ENCODE measurements around the gene PROCR.

The PROCR gene

DNA sequence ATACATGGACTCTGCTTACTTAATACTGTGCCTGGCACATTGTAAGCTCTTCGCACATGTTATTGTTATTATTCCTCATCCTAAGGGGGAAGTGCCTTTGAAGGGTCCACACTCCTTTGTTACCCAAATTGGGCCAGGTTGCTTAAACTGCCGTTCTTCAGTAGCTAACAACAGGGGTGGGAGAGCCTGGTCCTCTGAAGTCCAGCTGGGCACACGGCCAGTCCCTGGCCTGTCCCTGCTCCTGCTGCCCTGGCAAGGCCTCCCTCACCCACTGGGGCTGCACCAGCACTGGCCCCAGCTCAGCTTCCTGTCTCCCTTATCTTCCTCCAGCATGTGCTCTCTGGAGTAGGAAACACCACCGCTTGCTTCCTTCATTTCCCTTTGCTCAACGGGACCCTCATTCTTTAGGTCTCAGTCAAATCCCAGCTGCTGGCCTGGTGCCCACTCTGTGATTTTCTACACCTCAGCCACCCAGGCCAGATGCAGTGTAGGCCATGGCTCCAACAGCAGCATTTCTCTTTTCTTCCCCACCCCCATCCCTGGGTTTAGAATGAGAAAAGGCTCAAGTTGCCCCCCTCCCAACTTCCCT lies 5.5 kb upstream of the PROCR start:
- TF ChIP-seq RAD21 (IDR thresholded peaks at IDR 0.05; ENCODE audit: low read depth) (no peak), TAF1 (IDR thresholded peaks at IDR 0.05; ENCODE audit: low read depth) (no peak)

DNA sequence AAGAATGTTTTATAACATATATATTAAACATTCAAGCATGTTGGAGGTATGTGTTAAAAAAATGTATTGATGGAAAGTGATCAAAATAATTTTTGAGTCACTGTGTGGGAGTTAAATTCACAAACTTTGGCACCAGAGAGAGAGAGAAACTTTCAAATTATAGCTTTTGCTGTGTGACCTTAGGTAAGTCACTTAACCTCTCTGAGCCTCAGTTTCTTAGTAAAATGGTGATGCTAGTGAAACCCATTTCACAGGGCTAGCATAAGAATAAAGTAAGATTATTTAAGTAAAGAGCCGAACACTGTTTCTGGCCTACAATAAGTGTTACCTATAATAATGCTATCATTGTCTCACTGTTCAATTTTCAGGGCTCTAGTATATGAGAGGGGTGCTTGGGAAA lies 4.1 kb upstream of the PROCR start:
- TF ChIP-seq NFIC (IDR thresholded peaks at IDR 0.05) (no peak), TCF12 (IDR thresholded peaks at IDR 0.05; ENCODE audit: low read depth) (no peak), YY1 (IDR thresholded peaks at IDR 0.05; ENCODE audit: low read depth) (no peak), EP300 (IDR thresholded peaks at IDR 0.05; ENCODE audit: borderline replicate concordance) (no peak), EGR1 (IDR thresholded peaks at IDR 0.05) (no peak)
- TF ChIP-seq, protein P1, sequence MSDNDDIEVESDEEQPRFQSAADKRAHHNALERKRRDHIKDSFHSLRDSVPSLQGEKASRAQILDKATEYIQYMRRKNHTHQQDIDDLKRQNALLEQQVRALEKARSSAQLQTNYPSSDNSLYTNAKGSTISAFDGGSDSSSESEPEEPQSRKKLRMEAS (IDR thresholded peaks at IDR 0.05): no peak
- TF ChIP-seq, protein P2, sequence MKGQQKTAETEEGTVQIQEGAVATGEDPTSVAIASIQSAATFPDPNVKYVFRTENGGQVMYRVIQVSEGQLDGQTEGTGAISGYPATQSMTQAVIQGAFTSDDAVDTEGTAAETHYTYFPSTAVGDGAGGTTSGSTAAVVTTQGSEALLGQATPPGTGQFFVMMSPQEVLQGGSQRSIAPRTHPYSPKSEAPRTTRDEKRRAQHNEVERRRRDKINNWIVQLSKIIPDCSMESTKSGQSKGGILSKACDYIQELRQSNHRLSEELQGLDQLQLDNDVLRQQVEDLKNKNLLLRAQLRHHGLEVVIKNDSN (IDR thresholded peaks at IDR 0.05): no peak
- TF ChIP-seq, protein P3, sequence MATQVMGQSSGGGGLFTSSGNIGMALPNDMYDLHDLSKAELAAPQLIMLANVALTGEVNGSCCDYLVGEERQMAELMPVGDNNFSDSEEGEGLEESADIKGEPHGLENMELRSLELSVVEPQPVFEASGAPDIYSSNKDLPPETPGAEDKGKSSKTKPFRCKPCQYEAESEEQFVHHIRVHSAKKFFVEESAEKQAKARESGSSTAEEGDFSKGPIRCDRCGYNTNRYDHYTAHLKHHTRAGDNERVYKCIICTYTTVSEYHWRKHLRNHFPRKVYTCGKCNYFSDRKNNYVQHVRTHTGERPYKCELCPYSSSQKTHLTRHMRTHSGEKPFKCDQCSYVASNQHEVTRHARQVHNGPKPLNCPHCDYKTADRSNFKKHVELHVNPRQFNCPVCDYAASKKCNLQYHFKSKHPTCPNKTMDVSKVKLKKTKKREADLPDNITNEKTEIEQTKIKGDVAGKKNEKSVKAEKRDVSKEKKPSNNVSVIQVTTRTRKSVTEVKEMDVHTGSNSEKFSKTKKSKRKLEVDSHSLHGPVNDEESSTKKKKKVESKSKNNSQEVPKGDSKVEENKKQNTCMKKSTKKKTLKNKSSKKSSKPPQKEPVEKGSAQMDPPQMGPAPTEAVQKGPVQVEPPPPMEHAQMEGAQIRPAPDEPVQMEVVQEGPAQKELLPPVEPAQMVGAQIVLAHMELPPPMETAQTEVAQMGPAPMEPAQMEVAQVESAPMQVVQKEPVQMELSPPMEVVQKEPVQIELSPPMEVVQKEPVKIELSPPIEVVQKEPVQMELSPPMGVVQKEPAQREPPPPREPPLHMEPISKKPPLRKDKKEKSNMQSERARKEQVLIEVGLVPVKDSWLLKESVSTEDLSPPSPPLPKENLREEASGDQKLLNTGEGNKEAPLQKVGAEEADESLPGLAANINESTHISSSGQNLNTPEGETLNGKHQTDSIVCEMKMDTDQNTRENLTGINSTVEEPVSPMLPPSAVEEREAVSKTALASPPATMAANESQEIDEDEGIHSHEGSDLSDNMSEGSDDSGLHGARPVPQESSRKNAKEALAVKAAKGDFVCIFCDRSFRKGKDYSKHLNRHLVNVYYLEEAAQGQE (IDR thresholded peaks at IDR 0.05; ENCODE audit: low read depth): no peak

DNA sequence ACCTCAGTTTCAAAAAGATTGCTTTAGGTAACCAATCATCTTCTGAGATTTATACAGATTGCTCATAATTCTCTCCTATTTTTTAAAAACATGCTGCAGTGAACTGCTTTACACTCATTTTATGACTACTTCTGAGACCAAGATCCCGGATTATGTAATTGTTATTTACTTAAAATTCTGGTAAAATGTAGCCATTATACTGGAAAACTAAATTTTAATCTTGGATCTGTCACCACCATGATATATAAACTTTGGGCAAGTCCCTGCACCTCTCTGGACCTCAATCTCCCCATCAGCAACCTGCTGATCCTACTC lies 477 bp upstream of the PROCR start:
- no peak for TF ChIP-seq YY1 (IDR thresholded peaks at IDR 0.05; ENCODE audit: low read depth)
- TF ChIP-seq NFIC (IDR thresholded peaks at IDR 0.05): no peak
- TF ChIP-seq TAF1 (IDR thresholded peaks at IDR 0.05; ENCODE audit: low read depth): no peak
- TF ChIP-seq CREB1 (IDR thresholded peaks at IDR 0.05; ENCODE audit: low read depth): no peak
- TF ChIP-seq, protein P3 (IDR thresholded peaks at IDR 0.05; ENCODE audit: low read depth): no peak
- no peak for TF ChIP-seq RAD21 (IDR thresholded peaks at IDR 0.05; ENCODE audit: low read depth)
- no peak for TF ChIP-seq EP300 (IDR thresholded peaks at IDR 0.05; ENCODE audit: borderline replicate concordance)
- TF ChIP-seq ZBTB7A (IDR thresholded peaks at IDR 0.05; ENCODE audit: low read depth): no peak
- no peak for TF ChIP-seq TCF12 (IDR thresholded peaks at IDR 0.05; ENCODE audit: low read depth)
- no peak for TF ChIP-seq TEAD4 (IDR thresholded peaks at IDR 0.05)
- TF ChIP-seq, protein P2 (IDR thresholded peaks at IDR 0.05): no peak
- TF ChIP-seq CEBPB (IDR thresholded peaks at IDR 0.05): no peak
- TF ChIP-seq, protein P1 (IDR thresholded peaks at IDR 0.05): no peak
- no peak for TF ChIP-seq FOXM1 (IDR thresholded peaks at IDR 0.05; ENCODE audit: borderline replicate concordance, low read depth)
- TF ChIP-seq EGR1 (IDR thresholded peaks at IDR 0.05): no peak

DNA sequence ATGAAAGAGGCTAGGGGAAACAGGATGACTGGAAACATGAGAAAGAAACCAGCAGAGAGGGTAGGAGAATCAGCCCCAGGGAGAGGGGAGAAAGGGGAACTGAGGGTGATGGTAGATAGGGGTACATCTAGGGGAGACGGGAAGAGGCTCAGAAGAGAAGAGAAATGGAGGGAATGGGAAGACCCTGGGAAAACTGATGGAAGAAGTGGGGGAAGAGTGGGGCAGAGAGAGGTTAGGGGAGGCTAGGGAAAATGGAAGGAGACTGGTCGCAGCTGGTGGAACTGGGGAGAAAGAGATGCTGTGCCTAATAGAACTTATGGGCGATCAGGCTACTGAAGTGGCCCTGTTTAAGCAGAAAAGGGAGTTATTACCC lies 548 bp downstream of the PROCR start:
- TF ChIP-seq CREB1 (IDR thresholded peaks at IDR 0.05; ENCODE audit: low read depth) (no peak), ZBTB7A (IDR thresholded peaks at IDR 0.05; ENCODE audit: low read depth) (no peak), EP300 (IDR thresholded peaks at IDR 0.05; ENCODE audit: borderline replicate concordance) (no peak), YY1 (IDR thresholded peaks at IDR 0.05; ENCODE audit: low read depth) (no peak), TAF1 (IDR thresholded peaks at IDR 0.05; ENCODE audit: low read depth) (no peak), TEAD4 (IDR thresholded peaks at IDR 0.05) (no peak), EGR1 (IDR thresholded peaks at IDR 0.05) (no peak), CEBPB (IDR thresholded peaks at IDR 0.05) (no peak), TCF12 (IDR thresholded peaks at IDR 0.05; ENCODE audit: low read depth) (no peak), NFIC (IDR thresholded peaks at IDR 0.05) (no peak), FOXM1 (IDR thresholded peaks at IDR 0.05; ENCODE audit: borderline replicate concordance, low read depth) (no peak), RAD21 (IDR thresholded peaks at IDR 0.05; ENCODE audit: low read depth) (no peak)
- TF ChIP-seq, protein P1 (IDR thresholded peaks at IDR 0.05): no peak
- TF ChIP-seq, protein P3 (IDR thresholded peaks at IDR 0.05; ENCODE audit: low read depth): no peak
- TF ChIP-seq, protein P2 (IDR thresholded peaks at IDR 0.05): no peak
